Measurements from ENCODE around the gene KIAA1671. TPM values are rescaled to one million over a fixed set of nuclear protein-coding genes. Genes with fewer than 3 reads are reported as not detected.

Gene KIAA1671
- total and polyA plus RNA-seq, 2 of the 4 experiments (the other 2 are of a cell fraction): 0.02 TPM; not detected in 1

GRCh38 chr22:25114369-25115362 lies 162.2 kb downstream of the KIAA1671 start (continued):
- no peak for TF ChIP-seq FOS (IDR thresholded peaks at IDR 0.05; ENCODE audit: low read depth, low read length)

GRCh38 chr22:25119609-25120008 lies 167.1 kb downstream of the KIAA1671 start:
- Histone ChIP-seq H2BK120ac (ENCODE audit: low read depth, low read length) (no peak overlapping the region), H4K91ac (ENCODE audit: insufficient read depth, low read depth, low read length) (no peak overlapping the region), H3K4me2 (ENCODE audit: low read depth, low read length) (no peak overlapping the region), H3K36me3 (ENCODE audit: control insufficient read depth, insufficient read depth, low read length) (no peaks in the 10 kb centered on the region), H3K4ac (ENCODE audit: low read depth, low read length) (no peak overlapping the region), H3K9me1 (ENCODE audit: insufficient read depth, low read length) (no peaks in the 10 kb centered on the region), H3K27me3 (ENCODE audit: control insufficient read depth, insufficient read depth, low read length) (no peaks in the 10 kb centered on the region), H2BK5ac (ENCODE audit: low read depth, low read length, poor library complexity, severe bottlenecking) (no peak overlapping the region), H2BK15ac (ENCODE audit: low read depth, low read length) (no peak overlapping the region), H3K79me1 (ENCODE audit: low read depth in 1 of 2, low read length in 2 of 2) (no peaks in the 10 kb centered on the region), H4K20me1 (ENCODE audit: insufficient read depth, low read length) (no peaks in the 10 kb centered on the region), H3K23ac (ENCODE audit: low read depth, low read length) (no peak overlapping the region), H4K8ac (ENCODE audit: low read depth in 2 of 2, low read length in 2 of 2) (no peak overlapping the region), H3K56ac (ENCODE audit: extremely low read depth, insufficient read depth, low read length) (no peak overlapping the region), H2AK9ac (replicated peaks; ENCODE audit: low read depth, low read length, poor library complexity) (no peak overlapping the region), H3K4me3 (ENCODE audit: insufficient read depth, low read depth, low read length) (no peak overlapping the region), H3K27ac (ENCODE audit: insufficient read depth, low read length) (no peak overlapping the region), H3K4me1 (ENCODE audit: control insufficient read depth, insufficient read depth, low read length) (no peaks in the 10 kb centered on the region), H2BK20ac (ENCODE audit: low read depth, low read length) (no peak overlapping the region), H3K9me3 (ENCODE audit: control insufficient read depth, insufficient read depth, low read length) (no peaks in the 10 kb centered on the region), H3K18ac (ENCODE audit: low read depth, low read length) (no peak overlapping the region), H2AFZ (replicated peaks; ENCODE audit: low read length, poor library complexity) (no peak overlapping the region), H3K14ac (replicated peaks; ENCODE audit: low read depth, low read length) (no peak overlapping the region), H2AK5ac (ENCODE audit: low read depth, low read length) (no peak overlapping the region), H4K5ac (ENCODE audit: low read depth, low read length) (no peak overlapping the region), H3K9ac (ENCODE audit: low read depth, low read length) (no peak overlapping the region)
- in situ Hi-C loops (cut with MboI; ENCODE audit: low sequenced_read_pairs) (no loop called here), dilution Hi-C loops (cut with HindIII; ENCODE audit: low sequenced_read_pairs, unreplicated experiment) (no loop called here), intact Hi-C loops (cut with micrococcal nuclease) (no loop called here)
- DNase-seq: no peak
- TF ChIP-seq RFX5 (IDR thresholded peaks at IDR 0.05; ENCODE audit: low read depth, low read length): no peak
- no peak for TF ChIP-seq RAD21 (IDR thresholded peaks at IDR 0.05; ENCODE audit: low read length)
- no peak for TF ChIP-seq CHD1 (IDR thresholded peaks at IDR 0.05; ENCODE audit: low read depth, low read length)
- TF ChIP-seq MAZ (IDR thresholded peaks at IDR 0.05; ENCODE audit: borderline replicate concordance, low read depth, low read length): no peak
- TF ChIP-seq CTCF (conservative IDR thresholded peaks at IDR 0.05; ENCODE audit: low read depth, low read length): no peak
- TF ChIP-seq MXI1 (IDR thresholded peaks at IDR 0.05; ENCODE audit: borderline replicate concordance, low read depth, low read length): no peak
- no peak for TF ChIP-seq FOS (IDR thresholded peaks at IDR 0.05; ENCODE audit: low read depth, low read length)
- TF ChIP-seq ELK1 (IDR thresholded peaks at IDR 0.05; ENCODE audit: borderline replicate concordance, low read depth, low read length): no peak
- TF ChIP-seq NFE2L2 (IDR thresholded peaks at IDR 0.05; ENCODE audit: low read depth, low read length): no peak
- TF ChIP-seq MAFK (IDR thresholded peaks at IDR 0.05; ENCODE audit: low read depth, low read length): no peak
- no peak for TF ChIP-seq USF2 (IDR thresholded peaks at IDR 0.05; ENCODE audit: low read depth, low read length)
- ChIA-PET POLR2A (ENCODE audit: unreplicated experiment) (no interaction called here), CTCF (no interaction called here)
- ATAC-seq (ENCODE audit: low read depth): no peak
- BruUV-seq (replicated peaks): no TSS peak
- WGBS, 2 experiments (ENCODE audit: extremely low coverage in 2 of 2, insufficient read length in 1 of 2): no CpG with 5 or more reads among the region's 2 CpGs
